Skin epidermis (tissue), 12 donors: Measurements from ENCODE around the gene CLIC1.

Experiments
- H3K27ac ChIP-seq, 21 experiments: fragments of 200-600 bp; sonication (generic) in 11 of 21; one replicate each; pipeline ENCODE4 v1.5.0; 2020; ENCODE audit warnings: mild to moderate bottlenecking in 3 of 21, inconsistent platforms in 2 of 21, moderate library complexity in 2 of 21
- H3K4me3 ChIP-seq, 7 experiments: fragments of 200-600 bp; sonication (generic) in 2 of 7; one replicate each; pipeline ENCODE4 v1.5.0; 2020; ENCODE audit warnings: inconsistent platforms in 2 of 7, mild to moderate bottlenecking in 2 of 7, moderate library complexity in 1 of 7

The CLIC1 gene

GRCh38 chr6:31736021-31736767, at the start of gene CLIC1:
Gene CLIC1 (minus strand): TSS chr6:31736530. CDS start chr6:31736300, 230 bp downstream.
- peak within 1 kb of the TSS; percentile 48 to 85 (median 71) for H3K4me3 ChIP-seq
- H3K27ac ChIP-seq = peak within 1 kb of the TSS; percentile 68 to 100 (median 95)

- no peak overlapping the region for H3K4me3 ChIP-seq
- H3K27ac ChIP-seq = no peak overlapping the region
Measured at GRCh38 chr6:31785475-31785874, 49.1 kb upstream of the CLIC1 start.

- no peak overlapping the region for H3K4me3 ChIP-seq
- H3K27ac ChIP-seq = no peak overlapping the region
Measured at GRCh38 chr6:31784098-31784925, 48.0 kb upstream of the CLIC1 start.

- H3K4me3 ChIP-seq = no peak overlapping the region
- no peak overlapping the region for H3K27ac ChIP-seq
Measured at GRCh38 chr6:31782126-31782855, 46.0 kb upstream of the CLIC1 start.

- Histone ChIP-seq H3K27ac (no peak overlapping the region), H3K4me3 (no peak overlapping the region)
Measured at GRCh38 chr6:31781244-31782125, 45.2 kb upstream of the CLIC1 start.

GRCh38 chr6:31780507-31781243, 44.3 kb upstream of the CLIC1 start:
- Histone ChIP-seq H3K4me3 (no peak overlapping the region), H3K27ac (no peak overlapping the region)

GRCh38 chr6:31779908-31780307, 43.6 kb upstream of the CLIC1 start:
- no peak overlapping the region for H3K4me3 ChIP-seq
- H3K27ac ChIP-seq = no peak overlapping the region

GRCh38 chr6:31778999-31779885, 42.9 kb upstream of the CLIC1 start:
- H3K4me3 ChIP-seq = no peak overlapping the region
- no peak overlapping the region for H3K27ac ChIP-seq

- Histone ChIP-seq H3K27ac (peak overlapping the region in 5 of 21 experiments; percentile 6 to 70 (median 64)), H3K4me3 (no peak overlapping the region)
Measured at GRCh38 chr6:31778193-31778592, 41.9 kb upstream of the CLIC1 start.

- Histone ChIP-seq H3K27ac (peak overlapping the region in 16 of 21 experiments; percentile 6 to 82 (median 66)), H3K4me3 (no peak overlapping the region)
Measured at GRCh38 chr6:31777667-31778050, 41.3 kb upstream of the CLIC1 start.

- Histone ChIP-seq H3K27ac (peak within 1 kb of the TSS in 20 of 21 experiments; percentile 0 to 82 (median 56)), H3K4me3 (peak within 1 kb of the TSS in 2 of 7 experiments; percentile 15 to 19)
Measured at GRCh38 chr6:31776989-31777666, 40.8 kb upstream of the CLIC1 start, which contains the start of gene VWA7. Gene VWA7 (minus strand): TSS chr6:31777328. CDS start chr6:31776779, 549 bp downstream.

- H3K27ac ChIP-seq = peak overlapping the region in 19 of 21 experiments; percentile 6 to 82 (median 57)
- H3K4me3 ChIP-seq = peak overlapping the region in 2 of 7 experiments; percentile 15 to 19
Measured at GRCh38 chr6:31776485-31776988, 40.2 kb upstream of the CLIC1 start.

- Histone ChIP-seq H3K27ac (peak overlapping the region in 7 of 21 experiments; percentile 6 to 80 (median 57)), H3K4me3 (no peak overlapping the region)
Measured at GRCh38 chr6:31775633-31776484, 39.5 kb upstream of the CLIC1 start.

- peak overlapping the region in 3 of 21 experiments; percentile 5 to 14 (median 8) for H3K27ac ChIP-seq
- no peak overlapping the region for H3K4me3 ChIP-seq
Measured at GRCh38 chr6:31775184-31775583, 38.9 kb upstream of the CLIC1 start.

- Histone ChIP-seq H3K27ac (no peak overlapping the region), H3K4me3 (no peak overlapping the region)
Measured at GRCh38 chr6:31771992-31772358, 35.6 kb upstream of the CLIC1 start.

- Histone ChIP-seq H3K27ac (no peak overlapping the region), H3K4me3 (no peak overlapping the region)
Measured at GRCh38 chr6:31770860-31771259, 34.5 kb upstream of the CLIC1 start.
